HG02588 (cell line): Measurements from ENCODE around the gene RSBN1L.
"Not testable (repeated sequence)": the region's sequence is repeated elsewhere in the genome, so short reads cannot be mapped to it uniquely, and the experiment has no call there.

Source experiments
- ATAC-seq: cut with Tn5 transposase; IDR thresholded peaks from one replicate; pipeline ENCODE4 v1.9.1; 2021; ENCODE audit warnings: mild to moderate bottlenecking, moderate library complexity; ENCODE audit not compliant: unreplicated experiment

The RSBN1L gene

GRCh38 chr7:77696057-77696642 lies at the start of gene RSBN1L:
Gene RSBN1L, plus strand, starts transcription at chr7:77696459. Its CDS starts 11 bp downstream, at chr7:77696470.
- peak; percentile 95 for ATAC-seq

- ATAC-seq, result no peak
These were observed 47.4 kb upstream of the RSBN1L start for GRCh38 chr7:77648742-77649338.

- no peak for ATAC-seq
These were observed 46.4 kb upstream of the RSBN1L start for GRCh38 chr7:77649716-77650349.

GRCh38 chr7:77651575-77652162 lies 44.6 kb upstream of the RSBN1L start:
- no peak for ATAC-seq

GRCh38 chr7:77652826-77653225 lies 43.4 kb upstream of the RSBN1L start:
- not testable (repeated sequence) for ATAC-seq

- ATAC-seq, result no peak
These were observed 42.7 kb upstream of the RSBN1L start for GRCh38 chr7:77653572-77653971.

- ATAC-seq, result no peak
These were observed 40.9 kb upstream of the RSBN1L start for GRCh38 chr7:77655356-77655755.

GRCh38 chr7:77655836-77656455 lies 40.3 kb upstream of the RSBN1L start:
- ATAC-seq, result no peak

- ATAC-seq, result no peak
These were observed 38.6 kb upstream of the RSBN1L start for GRCh38 chr7:77657427-77658224.

GRCh38 chr7:77658928-77659327 lies 37.3 kb upstream of the RSBN1L start:
- ATAC-seq, result no peak

- ATAC-seq, result no peak
These were observed 34.4 kb upstream of the RSBN1L start for GRCh38 chr7:77661816-77662215.

GRCh38 chr7:77662869-77663268 lies 33.4 kb upstream of the RSBN1L start:
- no peak for ATAC-seq

GRCh38 chr7:77664715-77665114 lies 31.5 kb upstream of the RSBN1L start:
- ATAC-seq, result no peak

GRCh38 chr7:77665161-77665560 lies 31.1 kb upstream of the RSBN1L start:
- no peak for ATAC-seq

- no peak for ATAC-seq
These were observed 28.7 kb upstream of the RSBN1L start for GRCh38 chr7:77667459-77668086.

- ATAC-seq, result no peak
These were observed 21.4 kb upstream of the RSBN1L start for GRCh38 chr7:77674878-77675277.

- ATAC-seq, result no peak
These were observed 16.7 kb upstream of the RSBN1L start for GRCh38 chr7:77679608-77680007.

- no peak for ATAC-seq
These were observed 16.0 kb upstream of the RSBN1L start for GRCh38 chr7:77680266-77680665.

GRCh38 chr7:77684030-77684429 lies 12.2 kb upstream of the RSBN1L start:
- ATAC-seq, result no peak

- ATAC-seq, result no peak
These were observed 11.0 kb upstream of the RSBN1L start for GRCh38 chr7:77685233-77685632.
